Kidney capillary endothelial cell (primary cell): Measurements from ENCODE around the gene WNT9A.
"Not testable (repeated sequence)": the region's sequence is repeated elsewhere in the genome, so short reads cannot be mapped to it uniquely, and the experiment has no call there.

Experiments
- DNase-seq: peaks from one replicate; pipeline ENCODE4 v3.0.0-alpha.2; 2018; ENCODE audit warnings: low spot score

WNT9A gene

GRCh38 chr1:227910511-227911153 is 37.1 kb downstream of the WNT9A start:
- no peak for DNase-seq

GRCh38 chr1:227909923-227910328 is 37.8 kb downstream of the WNT9A start:
- not testable (repeated sequence) for DNase-seq

- DNase-seq = no peak
Measured at GRCh38 chr1:227909188-227909587, 38.5 kb downstream of the WNT9A start.

GRCh38 chr1:227908359-227908758 is 39.4 kb downstream of the WNT9A start:
- DNase-seq = no peak

GRCh38 chr1:227907439-227908015 is 40.2 kb downstream of the WNT9A start:
- DNase-seq = no peak

- no peak for DNase-seq
Measured at GRCh38 chr1:227906550-227907071, 41.1 kb downstream of the WNT9A start.

GRCh38 chr1:227905573-227906487 is 41.9 kb downstream of the WNT9A start:
- DNase-seq = no peak

- DNase-seq = no peak
Measured at GRCh38 chr1:227904541-227905335, 43.0 kb downstream of the WNT9A start.

- no peak for DNase-seq
Measured at GRCh38 chr1:227903614-227904501, 43.9 kb downstream of the WNT9A start.

GRCh38 chr1:227903061-227903521 is 44.6 kb downstream of the WNT9A start:
- no peak for DNase-seq

- DNase-seq = no peak
Measured at GRCh38 chr1:227902641-227902990, 45.1 kb downstream of the WNT9A start.

- DNase-seq = peak; percentile 16
Measured at GRCh38 chr1:227901906-227902640, 45.7 kb downstream of the WNT9A start.

- DNase-seq = no peak
Measured at GRCh38 chr1:227901239-227901905, 46.4 kb downstream of the WNT9A start.

- DNase-seq = no peak
Measured at GRCh38 chr1:227900571-227901051, 47.1 kb downstream of the WNT9A start.

GRCh38 chr1:227899820-227900449 is 47.8 kb downstream of the WNT9A start:
- DNase-seq = no peak

GRCh38 chr1:227899141-227899819 is 48.5 kb downstream of the WNT9A start:
- DNase-seq = no peak

GRCh38 chr1:227898502-227899140 is 49.1 kb downstream of the WNT9A start:
- DNase-seq = no peak
